CD8-positive, alpha-beta memory T cell (primary cell): ENCODE data around the gene TNRC6C. TPM values are rescaled to one million over a fixed set of nuclear protein-coding genes. Genes with fewer than 3 reads are reported as not detected.
"Not testable (repeated sequence)": the region's sequence is repeated elsewhere in the genome, so short reads cannot be mapped to it uniquely, and the experiment has no call there.

Source experiments
- CTCF ChIA-PET: fragments of 350-600 bp; sonication (Branson Sonifier 250); formaldehyde crosslinking; loops from one replicate; lab custom pipeline; 2021; ENCODE audit warnings: antibody characterized with exemption; lab: Charles Lee
- POLR2A ChIA-PET: fragments of 350-600 bp; sonication (Branson Sonifier 250); formaldehyde crosslinking; loops from one replicate; lab custom pipeline; 2021; ENCODE audit warnings: antibody characterized with exemption; lab: Charles Lee
- DNase-seq, 5 donors: peaks; one replicate each; pipeline versions ENCODE4 v3.0.0 to v3.0.0-alpha.2; 2020 to 2022; ENCODE audit warnings: mixed read lengths in 1 of 5
- H3K27ac ChIP-seq: one replicate; pipeline ENCODE4 v1.7.0; 2013; ENCODE audit warnings: low read depth, mild to moderate bottlenecking, low read length, moderate library complexity
- H3K27me3 ChIP-seq: 2 replicates; pipeline ENCODE4 v1.7.0; 2013; ENCODE audit warnings: low read length, mild to moderate bottlenecking; ENCODE audit not compliant: insufficient read depth, poor library complexity, severe bottlenecking
- H3K36me3 ChIP-seq: 2 replicates; pipeline ENCODE4 v1.7.0; 2013; ENCODE audit warnings: mild to moderate bottlenecking, low read length, moderate library complexity; ENCODE audit not compliant: insufficient read depth
- H3K4me1 ChIP-seq: 2 replicates; pipeline ENCODE4 v1.7.0; 2013; ENCODE audit warnings: mild to moderate bottlenecking, low read length, moderate library complexity; ENCODE audit not compliant: insufficient read depth
- H3K4me3 ChIP-seq: 2 replicates; pipeline ENCODE4 v1.7.0; 2013; ENCODE audit warnings: mild to moderate bottlenecking, low read length
- H3K9me3 ChIP-seq: 2 replicates; pipeline ENCODE4 v1.7.0; 2013; ENCODE audit warnings: mild to moderate bottlenecking, low read length
- H3K27ac Mint-ChIP-seq, 8 donors: one replicate each; pipeline ENCODE4 v1.8.0; 2020 to 2021; ENCODE audit warnings: mixed read lengths in 8 of 8, mild to moderate bottlenecking in 6 of 8, inconsistent platforms in 3 of 8, moderate library complexity in 3 of 8
- H3K27me3 Mint-ChIP-seq, 2 donors: one replicate each; pipeline ENCODE4 v1.8.0; 2020 to 2021; ENCODE audit warnings: mixed read lengths in 2 of 2, mild to moderate bottlenecking in 1 of 2, moderate library complexity in 1 of 2
- H3K36me3 Mint-ChIP-seq, 3 donors: one replicate each; pipeline ENCODE4 v1.8.0; 2020 to 2021; ENCODE audit warnings: mixed read lengths in 3 of 3, inconsistent platforms in 1 of 3, mild to moderate bottlenecking in 1 of 3
- H3K4me1 Mint-ChIP-seq, 3 donors: one replicate each; pipeline ENCODE4 v1.8.0; 2020 to 2021; ENCODE audit warnings: mixed read lengths in 3 of 3, inconsistent platforms in 1 of 3, mild to moderate bottlenecking in 1 of 3
- H3K4me3 Mint-ChIP-seq, 7 donors: one replicate each; pipeline ENCODE4 v1.8.0; 2020 to 2021; ENCODE audit warnings: mixed read lengths in 7 of 7, mild to moderate bottlenecking in 6 of 7, moderate library complexity in 4 of 7, inconsistent platforms in 2 of 7
- H3K9me3 Mint-ChIP-seq, 5 donors: one replicate each; pipeline ENCODE4 v1.8.0; 2020 to 2022; ENCODE audit warnings: mixed read lengths in 5 of 5, mild to moderate bottlenecking in 3 of 5, moderate library complexity in 2 of 5, inconsistent platforms in 1 of 5
- polyA plus RNA-seq: library from polyadenylated mRNA; unstranded; fragments of 300-500 nt; fragmentation: Illumina TruSeq; gene quantifications from one replicate; pipeline ENCODE4 v1.2.3, GENCODE V29; 2021
- total RNA-seq, 2 experiments: library from RNA; stranded (reverse); gene quantifications; one replicate each; pipeline ENCODE4 v1.2.3, GENCODE V29; 2021

Gene TNRC6C
- total and polyA plus RNA-seq, 3 experiments from 2014 or later, result 7.4 to 28.1 (median 25.9) TPM

GRCh38 chr17:77962348-77962747, 3.8 kb downstream of the TNRC6C start:
- Mint-ChIP-seq H3K27ac (peak overlapping the region in 7 of 8 donors; percentile 0 to 81 (median 54)), H3K9me3 (no peaks in the 10 kb centered on the region), H3K4me1 (peaks cover 76 to 82% (median 80%) of the 10 kb centered on the region in 3 donors), H3K27me3 (peaks cover 0 to 3% of the 10 kb centered on the region in 2 donors), H3K4me3 (peak overlapping the region; percentile 2 to 56 (median 31)), H3K36me3 (peaks cover 0 to 23% (median 0%) of the 10 kb centered on the region in 3 donors)
- ChIA-PET CTCF (interaction anchor here (0.6 to 1.4 kb wide), 4 partner anchors 51 to 189 kb away, joined by 3 to 4 read pairs (median 3); no protein-coding TSS in a partner anchor), POLR2A (no interaction called here)
- no peaks in the 10 kb centered on the region for H3K9me3 ChIP-seq
- peaks cover 71% of the 10 kb centered on the region for H3K4me1 ChIP-seq
- no peak overlapping the region for H3K4me3 ChIP-seq
- no peaks in the 10 kb centered on the region for H3K36me3 ChIP-seq
- no peak overlapping the region for H3K27ac ChIP-seq
- no peaks in the 10 kb centered on the region for H3K27me3 ChIP-seq
- no peak for DNase-seq

DNA sequence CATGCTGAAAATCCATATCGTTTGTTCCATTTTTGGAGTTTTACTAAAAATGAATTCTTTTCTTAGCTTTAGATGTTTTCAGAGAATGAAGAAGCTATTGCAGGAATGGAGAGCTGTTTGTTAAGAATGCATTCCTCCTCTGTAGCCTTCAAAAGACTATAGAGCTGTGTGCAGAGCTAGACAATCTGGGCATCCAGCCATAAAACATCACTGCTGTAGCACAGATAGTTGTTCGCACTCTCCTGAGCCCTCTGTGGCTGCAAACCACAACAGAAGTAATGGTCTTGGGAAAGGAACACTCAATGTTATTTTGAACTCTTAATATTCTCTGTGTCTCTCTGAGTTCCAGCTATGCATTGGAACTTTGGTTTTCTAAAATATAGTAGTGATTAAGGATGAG, 4.9 kb downstream of the TNRC6C start:
- no peaks in the 10 kb centered on the region for H3K9me3 Mint-ChIP-seq
- DNase-seq, result peak; percentile 13 to 81 (median 71)
- H3K27me3 Mint-ChIP-seq, result peaks cover 0 to 2% of the 10 kb centered on the region in 2 donors
- peak overlapping the region in 7 of 8 donors; percentile 34 to 97 (median 68) for H3K27ac Mint-ChIP-seq
- H3K27ac ChIP-seq, result no peak overlapping the region
- peaks cover 0 to 18% (median 0%) of the 10 kb centered on the region in 3 donors for H3K36me3 Mint-ChIP-seq
- H3K36me3 ChIP-seq, result no peaks in the 10 kb centered on the region
- H3K9me3 ChIP-seq, result no peaks in the 10 kb centered on the region
- H3K4me1 ChIP-seq, result peaks cover 75% of the 10 kb centered on the region
- H3K27me3 ChIP-seq, result no peaks in the 10 kb centered on the region
- peak overlapping the region; percentile 75 to 89 (median 77) for H3K4me3 Mint-ChIP-seq
- peak overlapping the region; percentile 45 for H3K4me3 ChIP-seq
- CTCF ChIA-PET, result interaction anchor here (0.8 to 1.4 kb wide), 5 partner anchors 9 to 318 kb away, joined by 3 to 4 read pairs (median 3); no protein-coding TSS in a partner anchor
- POLR2A ChIA-PET, result interaction anchor here (0.8 kb wide), 1 partner anchor 82 kb away, joined by 3 read pairs; no protein-coding TSS in a partner anchor
- peaks cover 78 to 84% (median 84%) of the 10 kb centered on the region in 3 donors for H3K4me1 Mint-ChIP-seq

DNA sequence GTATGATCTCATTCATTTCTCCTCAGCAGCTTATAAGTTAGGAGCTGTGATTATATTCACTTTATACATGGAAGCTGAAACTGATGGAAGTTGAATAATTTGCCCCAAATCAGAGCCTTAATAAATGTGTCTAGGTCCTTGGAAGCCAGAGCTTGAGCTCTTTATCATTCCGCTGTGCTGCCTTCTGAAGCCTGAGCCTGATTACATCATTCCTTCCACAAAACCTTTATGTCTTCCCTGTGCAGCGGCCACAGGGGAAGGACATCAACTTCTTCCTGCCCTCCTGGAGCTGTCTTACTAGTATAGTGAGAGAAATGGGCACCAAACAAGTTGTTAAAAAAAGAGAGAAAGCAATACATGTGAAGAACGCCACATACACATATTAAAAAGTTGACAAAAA, 6.8 kb downstream of the TNRC6C start:
- Histone ChIP-seq H3K27ac (no peak overlapping the region), H3K27me3 (no peaks in the 10 kb centered on the region), H3K36me3 (no peaks in the 10 kb centered on the region), H3K4me3 (no peak overlapping the region), H3K9me3 (no peaks in the 10 kb centered on the region), H3K4me1 (peaks cover 88% of the 10 kb centered on the region)
- H3K27me3 Mint-ChIP-seq, result no peaks in the 10 kb centered on the region
- ChIA-PET CTCF (interaction anchor here (0.9 kb wide), 2 partner anchors 20 to 54 kb away, joined by 3 read pairs; no protein-coding TSS in a partner anchor), POLR2A (no interaction called here)
- H3K4me1 Mint-ChIP-seq, result peaks cover 81 to 92% (median 92%) of the 10 kb centered on the region in 3 donors
- no peak for DNase-seq
- H3K27ac Mint-ChIP-seq, result peak overlapping the region in 3 of 8 donors; percentile 29 to 69 (median 39)
- no peaks in the 10 kb centered on the region for H3K9me3 Mint-ChIP-seq
- H3K36me3 Mint-ChIP-seq, result peaks cover 0 to 8% (median 0%) of the 10 kb centered on the region in 3 donors
- H3K4me3 Mint-ChIP-seq, result peak overlapping the region in 5 of 7 donors; percentile 9 to 52 (median 37)

DNA sequence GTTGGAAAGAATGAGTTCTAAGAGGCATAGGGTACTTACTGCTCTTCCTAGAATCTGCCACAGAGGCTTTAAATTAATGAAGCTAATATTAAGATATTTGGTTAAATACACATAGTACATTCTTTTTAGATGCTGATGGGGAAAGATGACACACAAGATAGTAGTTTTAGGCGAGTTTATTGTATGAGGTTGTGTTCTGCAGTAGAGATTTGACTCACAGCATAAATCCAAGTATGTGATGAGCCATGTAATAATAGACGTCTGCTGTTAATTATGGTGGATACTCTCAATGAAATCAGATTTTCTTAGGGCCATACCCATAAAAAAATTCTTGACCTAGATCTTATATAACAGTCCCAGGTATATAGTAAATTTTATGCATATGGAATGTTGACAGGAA, 8.0 kb downstream of the TNRC6C start:
- ChIA-PET CTCF (no interaction called here), POLR2A (no interaction called here)
- no peaks in the 10 kb centered on the region for H3K9me3 Mint-ChIP-seq
- DNase-seq, result no peak
- H3K27me3 ChIP-seq, result no peaks in the 10 kb centered on the region
- no peaks in the 10 kb centered on the region for H3K9me3 ChIP-seq
- H3K4me1 ChIP-seq, result peaks cover 83% of the 10 kb centered on the region
- H3K27ac ChIP-seq, result no peak overlapping the region
- H3K36me3 Mint-ChIP-seq, result peaks cover 0 to 7% (median 2%) of the 10 kb centered on the region in 3 donors
- no peaks in the 10 kb centered on the region for H3K27me3 Mint-ChIP-seq
- peak overlapping the region in 2 of 8 donors; percentile 1 to 57 for H3K27ac Mint-ChIP-seq
- H3K4me3 Mint-ChIP-seq, result peak overlapping the region in 4 of 7 donors; percentile 10 to 45 (median 22)
- peaks cover 82 to 92% (median 92%) of the 10 kb centered on the region in 3 donors for H3K4me1 Mint-ChIP-seq
- no peaks in the 10 kb centered on the region for H3K36me3 ChIP-seq
- no peak overlapping the region for H3K4me3 ChIP-seq

DNA sequence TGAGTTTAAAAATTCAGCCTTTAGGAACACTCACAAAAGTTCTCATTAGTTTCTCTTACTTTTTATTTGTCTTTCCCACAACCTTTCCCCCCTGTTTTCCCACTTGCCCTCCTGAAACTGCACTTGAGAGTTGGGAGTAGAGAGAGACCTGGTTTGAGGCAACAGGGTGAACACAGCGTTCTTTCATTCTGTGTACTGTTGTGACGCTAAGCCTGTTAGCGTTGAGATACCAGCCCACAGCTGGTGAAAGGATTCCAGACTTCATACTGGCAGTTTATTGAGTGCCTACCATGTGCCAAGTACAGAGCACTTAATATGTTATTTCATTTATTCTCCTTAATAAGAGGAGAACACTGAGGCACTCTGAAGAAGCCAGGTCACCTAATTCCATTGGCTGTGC, 10.3 kb downstream of the TNRC6C start:
- Mint-ChIP-seq H3K9me3 (no peaks in the 10 kb centered on the region), H3K4me1 (peaks cover 79 to 92% (median 90%) of the 10 kb centered on the region in 3 donors), H3K4me3 (peak overlapping the region in 2 of 7 donors; percentile 22 to 43), H3K27me3 (no peaks in the 10 kb centered on the region), H3K36me3 (peaks cover 0 to 13% (median 10%) of the 10 kb centered on the region in 3 donors), H3K27ac (peak overlapping the region in 1 of 8 donors; percentile 25)
- Histone ChIP-seq H3K4me1 (peaks cover 66% of the 10 kb centered on the region), H3K36me3 (no peaks in the 10 kb centered on the region), H3K27ac (no peak overlapping the region), H3K27me3 (no peaks in the 10 kb centered on the region), H3K9me3 (no peaks in the 10 kb centered on the region), H3K4me3 (no peak overlapping the region)
- no peak for DNase-seq
- ChIA-PET POLR2A (no interaction called here), CTCF (no interaction called here)

- not testable (repeated sequence) for H3K27me3 Mint-ChIP-seq, H3K9me3 Mint-ChIP-seq, DNase-seq, H3K36me3 ChIP-seq, H3K4me3 ChIP-seq, H3K27me3 ChIP-seq, H3K9me3 ChIP-seq, H3K27ac ChIP-seq
- peak overlapping the region in 1 of 8 donors; percentile 27 for H3K27ac Mint-ChIP-seq
- peak overlapping the region in 1 of 7 donors; percentile 87 for H3K4me3 Mint-ChIP-seq
- H3K4me1 ChIP-seq, result peaks cover 50% of the 10 kb centered on the region
- ChIA-PET POLR2A (interaction anchor here (0.7 to 0.9 kb wide), 2 partner anchors 14 to 562 kb away, joined by 3 read pairs; partner anchors contain the start of gene TNRC6C), CTCF (interaction anchor here (2.4 kb wide), 1 partner anchor 41 kb away, joined by 6 read pairs; no protein-coding TSS in a partner anchor)
- H3K4me1 Mint-ChIP-seq, result peaks cover 70 to 88% (median 88%) of the 10 kb centered on the region in 3 donors
- H3K36me3 Mint-ChIP-seq, result peaks cover 0 to 11% (median 11%) of the 10 kb centered on the region in 3 donors
These were observed 13.8 kb downstream of the TNRC6C start for GRCh38 chr17:77972271-77972670.

DNA sequence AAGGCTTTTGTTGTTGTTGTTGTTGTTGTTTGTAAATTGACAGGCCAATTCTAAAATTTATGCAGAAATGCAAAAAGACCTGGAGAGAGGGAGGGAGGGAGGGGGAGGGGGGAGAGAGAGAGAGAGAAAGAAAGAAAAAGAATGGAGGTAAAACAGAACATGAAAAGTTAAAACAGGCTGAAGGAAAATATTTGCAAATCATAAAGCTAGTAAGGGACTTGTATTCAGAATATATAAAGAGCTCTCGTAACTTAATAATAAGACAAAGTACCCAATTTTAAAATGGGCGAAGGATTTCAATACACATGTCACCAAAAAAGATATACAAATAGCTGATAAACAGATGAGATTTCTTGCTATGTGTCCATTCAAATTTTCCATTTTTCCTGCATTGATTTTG, 15.4 kb downstream of the TNRC6C start:
- no peak overlapping the region for H3K4me3 ChIP-seq
- peaks cover 71 to 90% (median 88%) of the 10 kb centered on the region in 3 donors for H3K4me1 Mint-ChIP-seq
- POLR2A ChIA-PET, result interaction anchor here (0.6 kb wide), 1 partner anchor 95 kb away, joined by 8 read pairs; no protein-coding TSS in a partner anchor
- DNase-seq, result no peak
- H3K4me1 ChIP-seq, result peaks cover 44% of the 10 kb centered on the region
- H3K36me3 Mint-ChIP-seq, result peaks cover 0 to 13% (median 10%) of the 10 kb centered on the region in 3 donors
- no peaks in the 10 kb centered on the region for H3K27me3 ChIP-seq
- H3K9me3 Mint-ChIP-seq, result no peaks in the 10 kb centered on the region
- H3K4me3 Mint-ChIP-seq, result peak overlapping the region in 2 of 7 donors; percentile 35 to 63
- no peaks in the 10 kb centered on the region for H3K36me3 ChIP-seq
- peak overlapping the region in 2 of 8 donors; percentile 22 to 38 for H3K27ac Mint-ChIP-seq
- H3K9me3 ChIP-seq, result no peaks in the 10 kb centered on the region
- no peaks in the 10 kb centered on the region for H3K27me3 Mint-ChIP-seq
- CTCF ChIA-PET, result interaction anchor here (1.2 kb wide), 1 partner anchor 57 kb away, joined by 3 read pairs; no protein-coding TSS in a partner anchor
- H3K27ac ChIP-seq, result no peak overlapping the region

DNA sequence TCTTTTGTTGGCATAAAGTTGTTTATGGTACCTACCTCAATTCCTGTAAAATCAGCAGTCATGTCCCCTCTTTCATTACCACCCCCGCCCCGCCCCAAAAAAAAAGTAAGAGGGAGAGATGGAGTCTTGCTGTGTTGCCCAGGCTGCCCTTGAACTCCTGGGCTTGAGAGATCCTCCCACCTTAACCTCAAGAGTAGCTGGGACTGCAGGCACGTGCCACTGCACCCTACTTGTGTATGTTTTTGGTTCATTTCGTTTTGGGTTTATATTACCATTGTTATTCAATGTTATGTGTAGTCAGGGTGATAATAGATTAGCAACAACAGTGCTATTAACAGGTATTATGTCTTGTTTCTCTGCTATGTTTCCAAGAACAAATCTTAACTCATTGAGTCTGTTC, 15.9 kb downstream of the TNRC6C start:
- no peaks in the 10 kb centered on the region for H3K27me3 Mint-ChIP-seq
- H3K9me3 Mint-ChIP-seq, result no peaks in the 10 kb centered on the region
- Histone ChIP-seq H3K4me3 (no peak overlapping the region), H3K27ac (no peak overlapping the region), H3K36me3 (no peaks in the 10 kb centered on the region), H3K9me3 (no peaks in the 10 kb centered on the region), H3K4me1 (peaks cover 43% of the 10 kb centered on the region), H3K27me3 (no peaks in the 10 kb centered on the region)
- no peak for DNase-seq
- H3K4me1 Mint-ChIP-seq, result peaks cover 73 to 92% (median 91%) of the 10 kb centered on the region in 3 donors
- peaks cover 0 to 13% (median 10%) of the 10 kb centered on the region in 3 donors for H3K36me3 Mint-ChIP-seq
- CTCF ChIA-PET, result interaction anchor here (1.2 kb wide), 1 partner anchor 58 kb away, joined by 3 read pairs; no protein-coding TSS in a partner anchor
- peak overlapping the region in 3 of 7 donors; percentile 5 to 77 (median 35) for H3K4me3 Mint-ChIP-seq
- H3K27ac Mint-ChIP-seq, result peak overlapping the region in 4 of 8 donors; percentile 38 to 60 (median 42)
- POLR2A ChIA-PET, result interaction anchor here (0.6 kb wide), 1 partner anchor 96 kb away, joined by 8 read pairs; no protein-coding TSS in a partner anchor
